Epithelial cell of proximal tubule (primary cell): ENCODE data around the gene NLGN1. TPM values are rescaled to one million over a fixed set of nuclear protein-coding genes. Genes with fewer than 3 reads are reported as not detected.
"Not testable (repeated sequence)": the region's sequence is repeated elsewhere in the genome, so short reads cannot be mapped to it uniquely, and the experiment has no call there.

Experiments used
- DNase-seq: peaks from one replicate; pipeline ENCODE4 v3.0.0-alpha.2; 2011; ENCODE audit warnings: low read depth
- H3K4me3 ChIP-seq: 2 replicates; pipeline ENCODE4 v1.5.1; 2011; ENCODE audit warnings: low read depth, mild to moderate bottlenecking, low read length
- total RNA-seq: library from RNA; depleted of rRNA; stranded (reverse); fragments of >200 nt; gene quantifications from 2 replicates; pipeline ENCODE4 v1.2.3, GENCODE V29; 2015
- TF ChIP-seq, protein P1 (sequence below): conservative IDR thresholded peaks from 2 replicates; pipeline ENCODE4 v1.5.1; 2012; ENCODE audit warnings: low read depth, mild to moderate bottlenecking, low read length

NLGN1 gene
- total RNA-seq, 1 donor from 2014 or later, result 1.9 TPM

DNA sequence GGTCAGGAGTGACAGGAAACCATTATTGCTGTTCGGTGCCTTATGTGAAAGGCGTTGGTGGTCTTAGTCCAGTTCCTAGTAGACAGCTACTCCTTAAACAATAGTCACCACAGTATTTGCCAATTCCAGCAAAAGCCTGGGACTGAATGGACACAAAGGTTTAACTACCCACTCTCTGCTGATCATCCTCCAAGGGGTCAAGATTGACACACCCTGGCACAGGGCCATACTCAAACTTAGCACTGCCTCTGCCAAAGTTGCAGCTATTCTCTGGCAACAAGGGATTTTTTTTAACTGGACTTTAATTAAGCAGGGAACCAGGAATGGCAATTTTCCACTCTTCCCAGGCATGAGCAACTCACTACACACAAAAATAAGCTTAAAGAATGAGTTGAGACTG is 193.9 kb downstream of the NLGN1 start:
- no peak for DNase-seq
- no peak overlapping the region for H3K4me3 ChIP-seq
- TF ChIP-seq, protein P1, sequence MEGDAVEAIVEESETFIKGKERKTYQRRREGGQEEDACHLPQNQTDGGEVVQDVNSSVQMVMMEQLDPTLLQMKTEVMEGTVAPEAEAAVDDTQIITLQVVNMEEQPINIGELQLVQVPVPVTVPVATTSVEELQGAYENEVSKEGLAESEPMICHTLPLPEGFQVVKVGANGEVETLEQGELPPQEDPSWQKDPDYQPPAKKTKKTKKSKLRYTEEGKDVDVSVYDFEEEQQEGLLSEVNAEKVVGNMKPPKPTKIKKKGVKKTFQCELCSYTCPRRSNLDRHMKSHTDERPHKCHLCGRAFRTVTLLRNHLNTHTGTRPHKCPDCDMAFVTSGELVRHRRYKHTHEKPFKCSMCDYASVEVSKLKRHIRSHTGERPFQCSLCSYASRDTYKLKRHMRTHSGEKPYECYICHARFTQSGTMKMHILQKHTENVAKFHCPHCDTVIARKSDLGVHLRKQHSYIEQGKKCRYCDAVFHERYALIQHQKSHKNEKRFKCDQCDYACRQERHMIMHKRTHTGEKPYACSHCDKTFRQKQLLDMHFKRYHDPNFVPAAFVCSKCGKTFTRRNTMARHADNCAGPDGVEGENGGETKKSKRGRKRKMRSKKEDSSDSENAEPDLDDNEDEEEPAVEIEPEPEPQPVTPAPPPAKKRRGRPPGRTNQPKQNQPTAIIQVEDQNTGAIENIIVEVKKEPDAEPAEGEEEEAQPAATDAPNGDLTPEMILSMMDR, result no peak

DNA sequence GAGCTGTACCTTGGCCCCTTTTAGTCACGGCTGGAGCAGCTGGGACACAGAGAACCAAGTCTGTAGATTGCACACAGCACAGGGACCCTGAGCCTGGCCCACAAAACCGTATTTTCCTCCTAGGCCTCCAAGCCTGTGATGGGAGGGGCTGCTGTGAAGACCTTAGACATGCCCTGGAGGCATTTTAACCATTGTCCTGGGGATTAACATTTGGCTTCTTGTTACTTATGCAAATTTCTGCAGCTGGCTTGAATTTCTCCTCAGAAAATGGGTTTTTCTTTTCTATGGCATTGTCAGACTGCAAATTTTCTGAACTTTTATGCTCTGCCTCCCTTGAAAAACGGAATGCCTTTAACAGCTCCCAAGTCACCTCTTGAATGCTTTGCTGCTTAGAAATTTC is 197.3 kb downstream of the NLGN1 start:
- not testable (repeated sequence) for H3K4me3 ChIP-seq, DNase-seq

DNA sequence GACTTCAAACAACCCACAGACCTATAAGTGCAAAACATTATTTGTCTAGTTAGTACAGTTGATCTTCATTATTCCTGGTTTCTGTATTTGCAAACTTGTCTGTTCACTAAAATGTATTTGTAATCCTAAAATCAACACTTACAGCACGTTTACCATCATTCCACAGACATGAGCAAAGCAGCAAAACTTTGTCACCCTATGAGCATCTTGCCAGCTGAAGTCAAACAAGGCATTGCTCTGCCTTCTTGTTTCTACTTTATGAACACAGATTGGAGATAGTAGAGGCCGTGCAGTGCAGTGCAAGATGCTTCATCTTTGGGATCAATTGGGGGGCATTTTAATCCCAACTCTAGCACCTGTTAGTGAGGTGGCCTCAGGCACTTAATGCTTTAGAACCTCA is 202.1 kb downstream of the NLGN1 start:
- TF ChIP-seq, protein P1, result no peak
- no peak for DNase-seq
- no peak overlapping the region for H3K4me3 ChIP-seq

DNA sequence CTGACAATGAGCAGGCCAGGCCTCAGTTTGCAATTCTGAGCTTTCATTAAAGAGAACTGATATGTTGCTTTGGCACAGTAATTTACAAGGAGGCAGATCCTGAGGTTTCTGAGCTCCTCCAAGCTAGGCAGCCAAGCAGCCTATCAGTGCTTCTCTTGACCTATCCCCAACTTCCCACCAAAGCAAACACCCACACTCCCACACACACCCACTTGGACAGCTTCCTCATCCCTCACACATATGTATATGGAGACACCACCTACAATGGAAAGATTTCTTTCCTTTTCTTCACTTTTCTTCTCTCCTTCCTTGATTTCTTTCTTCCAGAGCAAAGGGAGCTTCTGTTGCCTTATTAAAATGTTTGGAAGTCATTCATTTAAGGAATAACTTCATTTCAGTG is 217.0 kb downstream of the NLGN1 start:
- no peak for DNase-seq
- H3K4me3 ChIP-seq, result no peak overlapping the region
- TF ChIP-seq, protein P1, result no peak

DNA sequence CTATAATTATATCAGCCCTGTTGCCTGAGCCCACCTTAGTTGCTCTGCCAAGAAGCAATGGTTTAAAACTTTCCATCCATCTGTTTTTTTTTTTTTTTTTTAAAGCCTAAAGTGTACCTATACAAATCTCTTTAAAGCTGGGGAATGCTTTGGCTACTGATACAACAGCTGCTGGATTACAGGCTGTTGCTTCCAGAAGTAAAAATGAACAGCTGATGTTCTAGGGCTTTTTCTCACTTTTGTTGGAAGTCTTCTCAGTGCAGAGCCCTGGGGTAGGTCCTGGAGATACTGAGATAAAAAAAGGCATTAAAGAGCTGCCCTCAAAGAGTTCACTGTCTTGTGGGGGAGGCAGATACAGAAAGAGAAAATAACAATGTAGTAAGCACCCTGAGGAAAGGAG is 218.1 kb downstream of the NLGN1 start:
- TF ChIP-seq, protein P1, result no peak
- no peak for DNase-seq
- no peak overlapping the region for H3K4me3 ChIP-seq

DNA sequence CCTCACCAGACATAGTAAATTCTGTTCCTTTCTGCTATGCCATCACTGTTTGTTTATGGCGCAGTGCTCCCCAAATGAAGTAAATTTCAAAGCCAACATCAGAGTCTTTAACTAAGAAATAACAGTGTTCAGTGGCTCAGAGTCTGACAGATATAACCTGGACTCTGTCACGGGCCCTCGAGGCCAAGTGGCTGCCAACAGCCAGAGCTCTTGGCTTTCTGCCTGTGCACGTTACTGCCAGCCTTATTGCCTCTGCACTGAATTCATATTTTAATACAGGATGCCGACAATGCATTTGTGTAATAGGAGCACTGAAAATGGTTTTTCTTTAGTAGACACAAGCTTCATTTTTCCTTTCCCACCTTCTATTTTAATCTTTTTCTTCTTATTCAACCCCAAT is 219.9 kb downstream of the NLGN1 start:
- TF ChIP-seq, protein P1, result no peak
- no peak overlapping the region for H3K4me3 ChIP-seq
- DNase-seq, result no peak

DNA sequence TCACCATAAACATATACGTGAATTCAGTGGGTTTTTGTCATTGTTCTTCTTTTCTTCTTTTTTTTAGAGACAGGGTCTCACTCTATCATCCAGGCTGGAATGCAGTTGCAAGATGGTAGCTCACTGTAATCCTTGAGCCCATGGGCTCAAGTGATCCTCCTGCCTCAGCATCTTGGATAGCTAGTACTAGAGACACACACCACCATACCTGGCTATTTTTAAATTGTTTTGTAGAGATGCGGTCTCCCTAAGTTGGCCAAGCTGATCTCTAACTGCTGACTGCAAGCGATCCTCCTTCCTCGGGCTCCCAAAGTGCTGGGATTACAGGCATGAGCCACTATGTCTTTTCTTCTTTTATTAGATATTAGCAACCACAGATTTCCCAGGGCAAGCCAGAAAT is 220.6 kb downstream of the NLGN1 start:
- DNase-seq, result no peak
- TF ChIP-seq, protein P1, result no peak
- H3K4me3 ChIP-seq, result no peak overlapping the region

DNA sequence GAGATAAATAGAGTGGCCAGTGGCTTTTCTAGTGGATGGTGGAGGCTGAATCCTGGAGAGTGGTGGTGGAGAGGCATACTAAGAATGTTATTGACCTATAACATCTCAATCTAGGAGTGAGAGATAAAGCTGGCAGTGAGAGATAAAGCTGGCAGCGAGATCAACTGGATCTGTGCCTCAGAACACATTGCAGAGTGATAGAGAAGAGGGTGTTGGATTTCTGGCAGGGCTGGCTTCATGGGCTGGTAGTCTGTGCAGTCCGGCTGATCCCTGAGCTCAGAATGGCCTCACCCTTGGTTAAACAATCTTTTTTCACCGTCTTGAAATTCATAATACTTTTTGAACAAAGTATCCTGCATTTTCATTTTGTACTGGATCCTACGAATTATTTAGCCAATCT is 221.2 kb downstream of the NLGN1 start:
- DNase-seq, result no peak
- TF ChIP-seq, protein P1, result no peak
- no peak overlapping the region for H3K4me3 ChIP-seq
